Endometrial microvascular endothelial cells (primary cell): ENCODE data around the gene STXBP6. TPM values are rescaled to one million over a fixed set of nuclear protein-coding genes. Genes with fewer than 3 reads are reported as not detected.
"Not testable (repeated sequence)": the region's sequence is repeated elsewhere in the genome, so short reads cannot be mapped to it uniquely, and the experiment has no call there.

Experiments
- in situ Hi-C: cut with HindIII; loops from 2 replicates; pipeline ENCODE4 v1.10.0; 2017; ENCODE audit warnings: low sequenced_read_pairs, low pct_unique_long_range_greater_than_20kb; ENCODE audit errors: inconsistent ontology term
- total RNA-seq: library from RNA; depleted of rRNA; stranded (reverse); fragments of >200 nt; gene quantifications from one replicate; pipeline ENCODE4 v1.2.3, GENCODE V29; 2015; ENCODE audit errors: inconsistent ontology term

The STXBP6 gene
- total RNA-seq, 1 donor from 2014 or later: not detected

- in situ Hi-C loops: no loop called here
These were observed 83.4 kb downstream of the STXBP6 start for GRCh38 chr14:24966579-24966964.

DNA sequence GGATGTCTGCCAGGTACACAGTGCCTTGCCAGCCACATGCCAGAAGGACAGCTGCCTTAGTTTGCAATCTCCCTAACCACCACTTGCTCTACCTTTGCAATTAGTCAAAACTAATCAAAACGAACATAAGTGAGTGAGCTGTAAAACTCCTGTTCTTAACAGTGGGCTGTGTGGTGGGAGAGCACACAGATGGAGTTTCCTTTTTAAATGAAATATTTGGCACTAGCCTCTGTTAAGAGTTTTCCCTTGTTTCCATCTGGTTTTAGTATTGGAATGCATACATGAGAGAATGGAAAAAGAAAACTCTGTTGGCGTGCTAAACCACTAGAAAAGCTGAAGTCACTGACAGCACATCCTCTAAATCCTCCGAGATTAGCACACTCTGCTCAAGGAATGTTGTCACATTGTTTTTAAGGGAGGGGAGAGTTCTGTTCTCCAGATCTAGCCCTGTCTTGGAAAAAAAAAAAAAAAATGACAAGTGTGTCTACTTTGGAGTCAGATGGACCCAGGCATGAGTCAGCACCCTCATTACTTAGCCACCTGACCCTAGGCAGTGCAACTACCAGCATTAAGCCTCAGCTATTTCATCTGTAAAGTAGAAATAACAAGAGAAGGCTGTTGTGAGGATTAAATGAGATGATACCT, 83.9 kb downstream of the STXBP6 start:
- in situ Hi-C loops: no loop called here

- in situ Hi-C loops: no loop called here
These were observed 84.4 kb downstream of the STXBP6 start for GRCh38 chr14:24965578-24965933.

DNA sequence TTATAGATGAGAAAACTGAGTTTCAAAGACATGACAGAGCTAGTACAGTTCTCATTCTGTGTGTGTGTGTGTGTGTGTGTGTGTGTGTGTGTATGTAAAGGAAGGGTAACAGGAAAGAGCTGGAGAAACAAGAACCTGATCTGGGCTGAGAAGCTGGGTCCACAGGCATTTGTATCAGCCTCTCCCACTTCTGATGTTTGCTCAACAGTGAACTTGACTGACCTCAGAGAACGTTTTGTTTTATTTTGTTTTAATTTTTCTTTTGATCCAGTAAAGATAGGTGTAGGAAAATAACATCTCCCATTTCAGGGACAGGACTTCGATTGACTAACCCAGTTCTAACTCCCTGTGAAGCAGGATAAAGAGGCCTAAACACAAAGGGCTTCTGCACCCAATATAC, 85.4 kb downstream of the STXBP6 start:
- in situ Hi-C loops: no loop called here

DNA sequence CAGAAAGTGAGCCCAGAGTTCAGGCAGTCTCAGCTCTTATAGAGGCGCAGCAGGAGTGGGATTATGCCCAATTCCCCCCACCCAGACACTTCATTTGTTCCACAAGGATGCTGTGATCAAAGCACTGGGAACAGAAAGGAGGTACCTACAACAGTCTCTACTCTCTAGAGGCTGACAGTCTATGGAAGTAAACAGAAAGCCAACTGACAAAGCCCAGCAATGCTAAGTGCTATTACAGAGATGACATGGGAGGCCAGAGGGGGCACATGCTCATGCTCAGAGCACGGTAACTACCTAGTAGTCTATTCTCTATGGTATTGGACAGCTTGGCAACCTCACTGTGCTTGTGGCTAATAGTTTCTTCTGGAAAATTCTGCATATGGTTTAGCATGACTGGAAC, 85.9 kb downstream of the STXBP6 start:
- in situ Hi-C loops: no loop called here

GRCh38 chr14:24962118-24962517, 87.8 kb downstream of the STXBP6 start:
- in situ Hi-C loops: not testable (repeated sequence)

- in situ Hi-C loops: no loop called here
These were observed 89.1 kb downstream of the STXBP6 start for GRCh38 chr14:24960816-24961215.

GRCh38 chr14:24959791-24960331, 90.1 kb downstream of the STXBP6 start:
- in situ Hi-C loops: no loop called here

GRCh38 chr14:24958271-24958670, 91.7 kb downstream of the STXBP6 start:
- in situ Hi-C loops: no loop called here

DNA sequence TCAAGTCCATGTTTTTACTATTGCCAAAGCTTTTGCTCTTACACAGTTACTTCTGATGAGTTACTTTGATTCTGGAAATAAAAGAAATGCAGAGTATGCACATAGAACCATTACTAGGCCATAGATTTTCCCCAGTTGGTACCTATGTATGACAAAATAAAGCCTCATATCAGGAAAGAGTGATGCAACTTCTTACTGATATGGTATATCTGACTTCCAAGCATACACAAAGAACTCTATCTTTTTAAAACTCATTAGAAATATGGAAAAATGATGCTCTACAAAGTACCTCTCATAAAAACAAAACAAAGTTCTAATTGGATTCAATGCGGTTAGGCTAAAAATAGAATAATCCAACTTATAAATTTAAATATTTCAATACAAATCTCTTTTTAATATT, 92.1 kb downstream of the STXBP6 start:
- in situ Hi-C loops: no loop called here

DNA sequence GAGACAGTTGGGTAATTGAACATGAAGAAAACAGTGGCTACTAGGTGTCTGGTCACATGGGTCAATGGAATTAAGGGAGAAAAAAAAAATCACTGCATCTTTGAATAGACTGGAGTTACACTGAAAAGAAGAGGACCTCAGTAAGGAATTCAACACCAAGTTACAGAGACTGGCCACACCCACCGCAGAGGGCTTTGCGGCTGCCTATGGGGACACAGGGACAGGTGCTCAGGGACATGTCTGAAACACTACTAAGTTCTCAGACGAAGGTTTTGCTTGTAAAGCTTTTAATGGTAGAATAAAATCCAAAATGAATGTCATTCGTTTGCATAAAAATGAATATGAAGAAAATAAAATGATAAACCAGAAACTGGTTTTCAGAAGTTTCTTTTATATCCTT, 93.8 kb downstream of the STXBP6 start:
- in situ Hi-C loops: no loop called here

- in situ Hi-C loops: no loop called here
These were observed 95.3 kb downstream of the STXBP6 start for GRCh38 chr14:24954700-24955037.

DNA sequence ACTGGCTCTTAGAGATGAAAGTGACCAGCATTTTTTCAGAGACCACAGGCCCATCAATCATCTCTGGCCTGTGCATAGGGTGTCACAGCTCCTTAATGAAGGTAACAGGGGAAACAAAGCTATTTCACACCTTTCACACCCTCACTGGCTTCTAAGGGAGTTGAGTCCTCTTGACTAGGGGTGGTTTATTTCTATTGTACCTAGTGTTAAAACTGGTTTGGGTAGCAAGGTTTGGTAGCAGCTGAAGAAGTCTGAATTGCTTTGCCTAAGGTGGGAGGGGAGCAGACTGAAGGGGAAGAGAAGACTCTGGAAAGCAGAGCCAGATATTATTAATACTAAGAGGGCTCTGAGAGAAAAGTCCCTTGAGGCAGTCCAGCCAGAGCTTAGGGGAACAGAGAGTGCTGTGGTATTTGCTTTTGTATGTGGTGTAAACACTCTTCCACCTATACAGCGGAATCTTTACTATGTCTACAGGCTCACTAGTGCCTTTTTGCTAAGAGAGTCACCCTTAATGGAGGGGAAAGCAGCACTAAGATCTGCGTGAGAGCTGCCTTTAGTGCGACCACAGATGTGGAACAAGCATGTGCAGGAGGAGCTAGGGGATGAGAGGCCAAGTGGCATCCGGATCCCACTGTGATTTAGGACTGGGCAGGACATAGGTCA, 95.8 kb downstream of the STXBP6 start:
- in situ Hi-C loops: no loop called here

GRCh38 chr14:24952851-24953666, 96.9 kb downstream of the STXBP6 start:
- in situ Hi-C loops: no loop called here

GRCh38 chr14:24948261-24948847, 101.6 kb downstream of the STXBP6 start:
- in situ Hi-C loops: no loop called here

GRCh38 chr14:24947131-24947530, 102.8 kb downstream of the STXBP6 start:
- in situ Hi-C loops: no loop called here

- in situ Hi-C loops: no loop called here
These were observed 105.1 kb downstream of the STXBP6 start for GRCh38 chr14:24944800-24945199.

DNA sequence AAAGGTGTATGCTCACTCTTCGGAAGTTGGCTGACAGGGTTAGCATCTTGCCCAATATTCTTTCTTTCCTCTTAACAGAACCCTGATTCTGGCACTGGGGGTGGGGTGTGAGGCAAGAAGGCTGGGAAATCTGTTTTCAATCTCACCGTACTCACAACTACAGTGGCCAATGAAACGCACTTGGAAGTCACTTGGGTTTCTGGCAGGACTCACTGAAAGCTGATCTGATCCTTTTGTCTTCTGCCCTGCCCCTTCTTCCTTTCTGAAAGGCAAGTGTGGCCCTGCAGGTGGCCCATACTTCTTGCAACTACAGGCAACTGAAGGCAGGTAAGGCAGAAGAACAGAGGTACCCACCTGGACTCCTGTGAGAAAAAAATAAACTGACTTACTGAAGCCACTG, 106.9 kb downstream of the STXBP6 start:
- in situ Hi-C loops: no loop called here

DNA sequence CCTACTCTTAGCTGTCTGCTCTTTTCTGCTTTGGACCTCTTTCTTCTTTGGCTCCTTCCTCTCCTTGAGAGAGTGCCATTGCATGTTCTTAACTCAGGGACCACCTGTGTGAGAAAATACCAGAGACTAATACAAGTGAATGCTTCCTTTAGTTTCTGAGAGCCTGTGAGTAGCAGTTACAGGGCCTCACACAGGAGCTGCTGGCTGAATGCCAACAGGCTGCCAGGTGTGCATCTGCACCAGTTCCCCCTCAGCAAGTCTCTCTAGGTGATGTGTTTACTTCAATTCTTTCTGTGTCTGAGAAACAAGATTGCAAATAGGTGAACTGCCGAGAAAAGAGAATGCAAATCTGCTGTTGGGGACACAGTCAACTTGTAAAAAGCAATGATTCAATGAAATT, 108.2 kb downstream of the STXBP6 start:
- in situ Hi-C loops: no loop called here
